HG03095 (cell line): ENCODE data around the gene TP63.

Experiments used
- ATAC-seq: cut with Tn5 transposase; IDR thresholded peaks from one replicate; pipeline ENCODE4 v1.9.1; 2021; ENCODE audit warnings: moderate library complexity; ENCODE audit not compliant: unreplicated experiment

Gene TP63

DNA sequence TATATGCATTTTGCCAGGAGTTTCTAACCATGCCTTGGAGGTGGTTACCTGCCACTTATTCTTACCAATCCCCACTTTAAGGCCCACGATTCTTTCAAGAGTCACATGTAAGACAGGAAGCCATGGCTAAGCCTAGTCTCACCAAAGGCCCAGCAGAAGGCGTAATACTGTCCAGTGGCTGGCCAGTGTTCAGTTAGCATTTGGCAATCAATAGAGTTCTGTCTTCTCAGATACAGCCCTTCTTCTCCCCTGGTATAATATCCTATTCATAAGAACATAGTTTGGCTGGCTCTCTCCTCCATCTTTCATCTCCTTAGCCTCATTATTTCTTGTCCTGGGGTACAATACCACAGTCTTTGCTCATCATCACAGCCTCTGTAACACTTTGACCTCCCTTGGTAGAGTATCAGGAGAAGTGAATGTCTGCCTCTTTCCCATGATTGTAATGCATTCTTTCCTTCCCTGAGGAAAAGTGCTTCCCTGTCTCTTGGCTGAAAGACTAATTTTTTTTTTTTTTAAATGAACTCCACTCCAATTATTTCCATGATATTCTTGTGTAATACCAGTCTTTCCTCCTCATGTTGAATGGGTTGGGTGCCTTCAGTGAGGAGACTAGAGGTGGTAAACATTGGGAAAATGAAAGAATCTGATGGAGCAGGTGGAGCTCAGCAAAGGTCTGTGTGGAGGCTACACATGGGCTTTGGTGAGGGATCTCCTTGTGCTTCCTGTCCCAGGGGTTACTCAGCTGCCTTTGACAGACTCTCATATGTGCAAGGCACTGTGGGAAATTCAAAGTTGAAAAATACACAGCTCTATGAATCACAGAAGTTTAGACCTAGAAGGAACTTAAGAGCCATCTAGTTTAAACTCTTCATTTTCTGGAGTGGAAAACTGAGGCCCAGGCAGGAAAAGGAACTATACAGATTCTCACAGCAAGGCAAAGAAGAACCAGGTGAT is 271.3 kb downstream of the TP63 start:
- ATAC-seq = no peak

GRCh38 chr3:189903562-189904250 is 272.5 kb downstream of the TP63 start:
- ATAC-seq = no peak

DNA sequence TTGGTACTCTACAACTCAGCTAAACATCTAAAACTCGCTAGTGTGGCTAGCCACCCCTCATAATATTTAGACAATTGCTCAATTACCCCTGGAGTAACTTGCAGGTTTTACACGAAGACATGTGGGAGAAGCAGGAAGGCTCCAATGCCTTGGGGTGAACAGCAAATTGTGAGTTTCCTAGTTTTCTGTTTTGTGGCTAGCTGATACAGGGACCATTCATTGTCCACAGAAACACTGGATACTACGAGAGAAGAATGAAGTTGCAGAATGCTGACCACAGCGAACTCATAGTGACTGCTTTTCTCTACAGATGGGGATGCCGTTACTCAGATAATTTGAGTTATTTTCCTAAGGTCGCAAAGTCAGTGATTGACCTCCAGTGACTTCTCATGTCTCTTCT is 276.6 kb downstream of the TP63 start:
- ATAC-seq = no peak

- ATAC-seq = no peak
Observed at GRCh38 chr3:189908646-189909045, 277.5 kb downstream of the TP63 start.

GRCh38 chr3:189909139-189909538 is 277.9 kb downstream of the TP63 start:
- no peak for ATAC-seq

- ATAC-seq = no peak
Observed at GRCh38 chr3:189909573-189909972, 278.4 kb downstream of the TP63 start.

- ATAC-seq = no peak
Observed at GRCh38 chr3:189911001-189911400, 279.8 kb downstream of the TP63 start.

DNA sequence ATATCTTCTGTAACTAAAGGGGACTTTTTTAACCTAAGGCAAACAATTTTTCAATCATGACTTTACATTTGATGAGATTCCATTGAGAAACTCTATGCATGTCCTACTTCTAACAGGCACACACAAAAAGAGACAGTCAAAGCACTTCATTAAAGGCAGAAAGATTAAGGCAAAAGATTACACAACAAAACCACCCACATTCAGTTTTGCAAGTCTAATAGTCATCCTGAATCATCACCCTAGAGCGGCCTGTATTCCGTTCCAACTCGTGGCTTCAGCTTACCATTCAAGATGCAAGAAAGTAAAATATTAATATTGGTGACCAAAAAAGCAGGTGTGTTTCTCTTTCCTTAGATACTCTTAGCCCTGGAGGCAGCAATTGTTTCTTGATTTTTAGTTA is 283.6 kb downstream of the TP63 start:
- no peak for ATAC-seq

GRCh38 chr3:189921770-189922169 is 290.6 kb downstream of the TP63 start:
- ATAC-seq = no peak

- no peak for ATAC-seq
Observed at GRCh38 chr3:189927975-189928895, 297.0 kb downstream of the TP63 start.

DNA sequence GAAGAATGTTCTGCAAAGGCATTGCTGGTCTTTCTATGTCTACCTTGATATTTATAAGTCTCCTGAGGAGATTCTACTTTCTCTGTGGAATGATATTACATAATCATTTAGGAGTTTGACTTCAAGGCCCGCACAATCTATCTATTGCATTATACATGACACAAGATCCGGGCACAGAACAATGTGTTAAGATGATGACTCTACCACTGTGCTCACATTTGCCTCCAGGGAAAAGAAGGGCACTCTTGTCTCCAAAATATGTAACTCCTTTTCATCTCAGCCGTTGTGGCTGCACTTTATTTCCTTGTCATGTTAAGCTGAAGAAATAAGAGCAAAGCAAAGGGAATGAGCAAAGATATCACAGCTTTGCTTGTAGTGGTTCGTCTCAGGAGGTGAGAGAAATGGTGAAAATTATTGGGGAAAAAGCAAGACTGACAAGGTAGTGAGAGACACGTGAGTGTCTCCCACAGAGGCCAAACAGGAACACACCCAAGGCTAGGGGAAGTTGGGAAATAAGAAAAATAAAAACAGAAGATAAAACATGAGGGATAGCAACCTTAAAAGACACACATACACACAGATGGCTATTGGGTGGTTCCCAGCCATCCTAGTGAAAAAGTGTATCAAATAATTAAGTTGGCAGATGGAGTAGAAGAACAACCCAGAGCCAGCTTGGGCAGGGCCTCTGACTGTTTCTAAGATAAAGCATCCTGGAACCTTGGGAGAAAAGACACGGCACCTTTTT is 305.2 kb downstream of the TP63 start:
- ATAC-seq = no peak

GRCh38 chr3:189937302-189938127 is 306.3 kb downstream of the TP63 start:
- no peak for ATAC-seq

DNA sequence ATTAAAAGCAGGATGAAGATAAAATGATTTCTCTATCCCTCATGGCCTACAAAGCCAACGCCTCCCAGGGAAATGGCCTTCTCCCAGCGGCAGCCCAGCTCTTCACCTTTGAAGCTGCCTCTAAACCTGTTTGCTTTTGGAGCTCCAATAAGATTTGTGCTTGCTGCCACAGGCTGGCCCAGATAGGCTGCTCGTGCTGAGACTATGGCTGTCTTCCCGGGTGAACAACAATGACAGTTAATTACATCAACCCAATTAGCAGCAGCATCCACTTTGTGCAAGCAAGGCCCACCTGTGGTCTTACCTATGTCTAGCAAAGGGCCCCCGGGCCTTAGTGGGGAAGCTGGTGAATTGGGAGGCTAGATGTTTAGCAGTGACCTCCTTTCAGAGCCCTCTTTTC is 309.9 kb downstream of the TP63 start:
- no peak for ATAC-seq

DNA sequence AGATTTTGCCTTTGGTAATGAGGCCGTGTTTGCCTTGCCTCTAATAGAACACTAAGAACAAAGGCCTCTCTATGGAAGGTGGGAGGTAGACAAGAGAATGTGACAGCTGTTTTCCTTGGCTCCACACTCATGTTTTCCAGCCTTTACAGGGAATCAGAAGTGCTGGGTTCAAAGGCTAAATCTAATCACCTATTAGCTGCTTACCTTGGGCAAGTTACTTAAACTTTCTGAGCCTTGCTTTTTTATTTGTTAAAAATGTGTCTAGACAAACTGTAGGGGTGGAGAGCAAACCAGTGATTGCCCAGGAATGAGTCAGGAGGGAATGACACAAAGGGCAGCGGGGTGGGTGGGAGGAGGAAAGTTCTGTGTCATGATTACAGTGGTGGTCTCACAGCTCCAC is 310.5 kb downstream of the TP63 start:
- ATAC-seq = no peak

DNA sequence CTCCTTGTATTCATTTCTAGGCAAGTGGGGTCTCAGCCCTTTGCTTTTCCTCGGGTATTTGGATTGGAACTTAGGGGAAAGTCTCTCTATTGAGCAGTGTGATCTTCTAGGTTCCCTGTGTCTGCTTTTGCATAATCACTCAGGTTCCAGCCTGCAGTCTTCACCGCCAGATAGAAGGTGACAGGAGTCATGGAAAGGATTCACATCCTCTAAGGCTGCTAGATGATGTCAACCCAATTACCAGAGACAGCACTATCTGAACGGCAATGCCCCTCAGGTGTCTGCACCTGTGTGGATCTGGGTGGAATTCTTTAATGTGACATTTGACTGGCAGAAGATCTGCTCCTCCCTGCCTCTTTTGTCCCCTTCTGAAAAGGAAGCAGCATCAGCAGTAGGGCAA is 311.8 kb downstream of the TP63 start:
- ATAC-seq = no peak

- no peak for ATAC-seq
Observed at GRCh38 chr3:189944285-189945145, 313.3 kb downstream of the TP63 start.

DNA sequence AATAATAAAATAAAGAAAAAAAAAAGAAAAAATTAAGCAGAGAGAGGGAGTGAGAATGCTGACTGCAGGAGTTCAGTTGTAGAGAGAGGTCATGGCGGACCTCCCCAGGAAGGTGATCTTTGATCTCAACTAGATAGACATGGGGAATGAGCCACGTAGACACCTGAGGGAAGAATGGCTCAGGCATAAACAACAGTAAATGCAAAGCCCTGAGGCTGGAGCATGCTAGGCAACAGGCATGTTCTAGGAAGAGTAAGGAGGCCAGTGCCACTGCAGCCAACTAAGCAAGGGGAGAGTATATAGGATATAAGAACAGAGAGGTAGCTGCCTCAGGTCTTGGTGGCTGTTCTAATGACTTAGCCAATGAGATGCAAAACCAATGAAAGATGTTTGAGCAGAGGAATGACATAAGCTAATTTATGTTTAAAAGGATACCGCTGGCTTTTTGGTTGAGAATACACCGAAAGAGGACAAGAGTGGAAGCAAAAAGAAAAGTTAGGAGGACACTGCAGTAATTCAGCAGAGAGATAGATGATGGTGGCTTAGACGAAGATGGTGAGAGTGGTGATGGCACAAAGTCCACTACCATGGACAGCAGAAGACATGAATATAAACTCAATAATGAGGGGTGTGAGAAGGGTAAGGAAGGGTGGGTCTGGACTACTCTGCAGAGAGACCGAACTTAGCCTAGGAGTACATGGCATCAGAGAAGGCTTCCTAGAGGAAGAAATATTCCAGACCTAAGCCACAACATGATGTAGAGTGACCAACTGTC is 314.9 kb downstream of the TP63 start:
- ATAC-seq = no peak
